Measurements from ENCODE around the gene SF3B2. TPM values are rescaled to one million over a fixed set of nuclear protein-coding genes. Genes with fewer than 3 reads are reported as not detected.
A peak's percentile ranks its signal among the peaks of the same experiment; 100 is the strongest.

The SF3B2 gene
- total RNA-seq, 1 experiment from 2014 or later: 89.0 TPM

GRCh38 chr11:66042227-66042995 lies 9.8 kb upstream of the SF3B2 start:
- no peaks in the 10 kb centered on the region for H3K9me3 ChIP-seq (ENCODE audit: low read length)
- no peak overlapping the region for H3K4me2 ChIP-seq (ENCODE audit: low read depth, low read length, poor library complexity, severe bottlenecking)
- no peaks in the 10 kb centered on the region for H3K9me2 ChIP-seq (replicated peaks; ENCODE audit: insufficient read depth, low read length)
- no peaks in the 10 kb centered on the region for H3K27me3 ChIP-seq (ENCODE audit: low read length)
- H3K36me3 ChIP-seq (ENCODE audit: insufficient read depth, low read length): no peaks in the 10 kb centered on the region
- H3K9ac ChIP-seq (ENCODE audit: low read length): no peak overlapping the region
- H2AFZ ChIP-seq (ENCODE audit: low read length): no peak overlapping the region
- H3K4me1 ChIP-seq (ENCODE audit: low read length): peaks cover 18% of the 10 kb centered on the region
- no peaks in the 10 kb centered on the region for H3K79me2 ChIP-seq (ENCODE audit: low read length)
- no peak for DNase-seq
- H4K20me1 ChIP-seq (ENCODE audit: insufficient read depth, low read depth, low read length): no peaks in the 10 kb centered on the region
- H3K27ac ChIP-seq (ENCODE audit: low read length): no peak overlapping the region
- no peak overlapping the region for H3K4me3 ChIP-seq (ENCODE audit: low read length)

DNA sequence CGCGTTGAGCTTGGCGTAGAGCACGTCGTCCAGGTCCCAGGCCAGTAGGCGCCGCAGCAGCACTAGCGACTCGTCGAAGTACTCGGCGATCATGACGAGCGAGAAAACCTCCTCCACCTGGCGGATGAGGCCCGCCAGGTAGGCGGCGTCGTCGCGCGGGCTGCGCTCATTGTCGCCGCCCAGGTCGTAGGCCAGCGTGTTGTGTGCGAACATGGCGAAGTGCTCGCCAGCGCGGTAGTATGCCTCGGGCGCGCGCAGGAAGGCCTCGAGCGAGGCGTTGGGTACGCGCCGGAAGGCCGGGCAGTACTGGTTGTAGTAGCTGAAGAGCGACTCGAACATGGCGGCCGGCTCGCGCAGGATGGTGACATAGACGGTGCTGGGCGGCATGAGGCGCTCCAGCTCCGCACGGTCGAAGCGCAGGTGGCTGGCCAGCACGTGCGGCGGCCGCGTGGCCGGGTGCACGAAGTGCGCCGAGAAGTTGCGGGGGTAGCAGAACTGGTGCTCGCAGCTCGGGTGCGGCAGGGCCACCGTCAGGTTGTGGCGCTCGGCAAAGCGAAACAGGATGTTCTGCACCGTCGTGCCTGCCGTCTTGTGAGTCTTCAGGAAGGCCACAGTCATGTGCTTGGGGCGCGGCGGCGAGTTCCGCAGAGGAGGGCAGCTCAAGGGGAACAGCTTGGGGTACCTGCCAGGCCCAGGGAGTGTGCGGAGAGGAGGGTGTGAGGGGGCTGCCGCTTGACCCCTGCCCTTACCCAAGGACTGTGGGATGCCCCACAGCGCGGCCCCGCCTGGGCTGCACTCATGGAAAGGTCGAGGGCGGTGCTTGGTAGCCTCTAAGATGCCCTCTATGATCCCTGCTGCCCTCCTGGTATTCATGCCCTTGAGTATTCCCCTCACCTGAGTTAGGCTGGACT lies 8.9 kb upstream of the SF3B2 start:
- H3K27ac ChIP-seq (ENCODE audit: low read length): no peak overlapping the region
- H2AFZ ChIP-seq (ENCODE audit: low read length): no peak overlapping the region
- H3K9ac ChIP-seq (ENCODE audit: low read length): no peak overlapping the region
- no peaks in the 10 kb centered on the region for H3K36me3 ChIP-seq (ENCODE audit: insufficient read depth, low read length)
- H3K4me1 ChIP-seq (ENCODE audit: low read length): peaks cover 21% of the 10 kb centered on the region
- no peaks in the 10 kb centered on the region for H3K9me2 ChIP-seq (replicated peaks; ENCODE audit: insufficient read depth, low read length)
- no peaks in the 10 kb centered on the region for H3K9me3 ChIP-seq (ENCODE audit: low read length)
- H3K4me3 ChIP-seq (ENCODE audit: low read length): no peak overlapping the region
- no peak for DNase-seq
- H3K27me3 ChIP-seq (ENCODE audit: low read length): no peaks in the 10 kb centered on the region
- no peaks in the 10 kb centered on the region for H4K20me1 ChIP-seq (ENCODE audit: insufficient read depth, low read depth, low read length)
- H3K79me2 ChIP-seq (ENCODE audit: low read length): no peaks in the 10 kb centered on the region
- H3K4me2 ChIP-seq (ENCODE audit: low read depth, low read length, poor library complexity, severe bottlenecking): no peak overlapping the region

DNA sequence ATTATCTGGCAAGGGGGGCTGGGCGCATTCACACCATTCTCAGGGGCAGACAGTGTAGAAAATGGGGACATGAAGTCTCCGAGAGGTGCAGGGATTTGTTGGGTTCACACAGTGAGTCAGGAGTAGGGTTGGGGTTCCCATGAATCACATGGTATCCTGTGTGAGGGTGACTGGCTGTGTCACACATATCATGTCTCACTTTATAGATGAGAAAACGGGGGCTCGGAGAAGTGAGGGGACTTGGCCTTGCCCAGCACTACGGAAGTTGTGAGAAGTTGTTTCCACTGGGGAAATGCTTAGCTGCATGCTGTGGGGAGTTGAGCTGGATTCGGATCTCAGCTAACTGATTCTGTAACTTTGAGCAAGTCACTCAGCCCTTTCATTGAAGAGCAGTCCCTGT lies 7.4 kb upstream of the SF3B2 start:
- Histone ChIP-seq H3K9me2 (replicated peaks; ENCODE audit: insufficient read depth, low read length) (no peaks in the 10 kb centered on the region), H3K4me3 (ENCODE audit: low read length) (peak overlapping the region; percentile 59; the same call in 1 of the 2 replicates), H3K27ac (ENCODE audit: low read length) (no peak overlapping the region), H3K79me2 (ENCODE audit: low read length) (no peaks in the 10 kb centered on the region), H3K9ac (ENCODE audit: low read length) (peak overlapping the region; percentile 57), H2AFZ (ENCODE audit: low read length) (peak overlapping the region; percentile 93), H3K9me3 (ENCODE audit: low read length) (no peaks in the 10 kb centered on the region), H3K4me2 (ENCODE audit: low read depth, low read length, poor library complexity, severe bottlenecking) (peak overlapping the region; percentile 62), H3K27me3 (ENCODE audit: low read length) (no peaks in the 10 kb centered on the region), H3K4me1 (ENCODE audit: low read length) (peaks cover 22% of the 10 kb centered on the region), H4K20me1 (ENCODE audit: insufficient read depth, low read depth, low read length) (no peaks in the 10 kb centered on the region), H3K36me3 (ENCODE audit: insufficient read depth, low read length) (no peaks in the 10 kb centered on the region)
- DNase-seq: no peak

GRCh38 chr11:66045177-66045639 lies 7.0 kb upstream of the SF3B2 start:
- H2AFZ ChIP-seq (ENCODE audit: low read length): peak overlapping the region; percentile 93
- H3K9ac ChIP-seq (ENCODE audit: low read length): peak overlapping the region; percentile 57
- peak overlapping the region; percentile 62 for H3K4me2 ChIP-seq (ENCODE audit: low read depth, low read length, poor library complexity, severe bottlenecking)
- no peaks in the 10 kb centered on the region for H3K9me2 ChIP-seq (replicated peaks; ENCODE audit: insufficient read depth, low read length)
- H3K4me3 ChIP-seq (ENCODE audit: low read length): peak overlapping the region; percentile 59; the same call in 1 of the 2 replicates
- no peaks in the 10 kb centered on the region for H4K20me1 ChIP-seq (ENCODE audit: insufficient read depth, low read depth, low read length)
- H3K9me3 ChIP-seq (ENCODE audit: low read length): no peaks in the 10 kb centered on the region
- peaks cover 22% of the 10 kb centered on the region for H3K4me1 ChIP-seq (ENCODE audit: low read length)
- H3K27ac ChIP-seq (ENCODE audit: low read length): no peak overlapping the region
- DNase-seq: peak; percentile 95
- H3K27me3 ChIP-seq (ENCODE audit: low read length): no peaks in the 10 kb centered on the region
- no peaks in the 10 kb centered on the region for H3K79me2 ChIP-seq (ENCODE audit: low read length)
- no peaks in the 10 kb centered on the region for H3K36me3 ChIP-seq (ENCODE audit: insufficient read depth, low read length)

GRCh38 chr11:66046901-66047300 lies 5.3 kb upstream of the SF3B2 start:
- Histone ChIP-seq H4K20me1 (ENCODE audit: insufficient read depth, low read depth, low read length) (no peaks in the 10 kb centered on the region), H3K4me1 (ENCODE audit: low read length) (peaks cover 34% of the 10 kb centered on the region), H3K36me3 (ENCODE audit: insufficient read depth, low read length) (no peaks in the 10 kb centered on the region), H3K9me2 (replicated peaks; ENCODE audit: insufficient read depth, low read length) (no peaks in the 10 kb centered on the region), H3K27ac (ENCODE audit: low read length) (no peak overlapping the region), H3K9me3 (ENCODE audit: low read length) (no peaks in the 10 kb centered on the region), H3K4me2 (ENCODE audit: low read depth, low read length, poor library complexity, severe bottlenecking) (no peak overlapping the region), H3K79me2 (ENCODE audit: low read length) (no peaks in the 10 kb centered on the region), H3K9ac (ENCODE audit: low read length) (no peak overlapping the region), H3K4me3 (ENCODE audit: low read length) (no peak overlapping the region), H3K27me3 (ENCODE audit: low read length) (no peaks in the 10 kb centered on the region), H2AFZ (ENCODE audit: low read length) (no peak overlapping the region)
- DNase-seq: no peak

GRCh38 chr11:66047541-66048365 lies 4.4 kb upstream of the SF3B2 start:
- Histone ChIP-seq H4K20me1 (ENCODE audit: insufficient read depth, low read depth, low read length) (peaks cover 3% of the 10 kb centered on the region; the same call in 1 of the 2 replicates), H3K36me3 (ENCODE audit: insufficient read depth, low read length) (no peaks in the 10 kb centered on the region), H3K9me3 (ENCODE audit: low read length) (no peaks in the 10 kb centered on the region), H3K79me2 (ENCODE audit: low read length) (peaks cover 6% of the 10 kb centered on the region), H3K27ac (ENCODE audit: low read length) (no peak overlapping the region), H3K27me3 (ENCODE audit: low read length) (no peaks in the 10 kb centered on the region), H3K9me2 (replicated peaks; ENCODE audit: insufficient read depth, low read length) (no peaks in the 10 kb centered on the region), H3K4me1 (ENCODE audit: low read length) (peaks cover 34% of the 10 kb centered on the region), H3K4me3 (ENCODE audit: low read length) (no peak overlapping the region), H3K4me2 (ENCODE audit: low read depth, low read length, poor library complexity, severe bottlenecking) (no peak overlapping the region), H2AFZ (ENCODE audit: low read length) (no peak overlapping the region), H3K9ac (ENCODE audit: low read length) (peak overlapping the region; percentile 9; the same call in 1 of the 2 replicates)
- DNase-seq: no peak

DNA sequence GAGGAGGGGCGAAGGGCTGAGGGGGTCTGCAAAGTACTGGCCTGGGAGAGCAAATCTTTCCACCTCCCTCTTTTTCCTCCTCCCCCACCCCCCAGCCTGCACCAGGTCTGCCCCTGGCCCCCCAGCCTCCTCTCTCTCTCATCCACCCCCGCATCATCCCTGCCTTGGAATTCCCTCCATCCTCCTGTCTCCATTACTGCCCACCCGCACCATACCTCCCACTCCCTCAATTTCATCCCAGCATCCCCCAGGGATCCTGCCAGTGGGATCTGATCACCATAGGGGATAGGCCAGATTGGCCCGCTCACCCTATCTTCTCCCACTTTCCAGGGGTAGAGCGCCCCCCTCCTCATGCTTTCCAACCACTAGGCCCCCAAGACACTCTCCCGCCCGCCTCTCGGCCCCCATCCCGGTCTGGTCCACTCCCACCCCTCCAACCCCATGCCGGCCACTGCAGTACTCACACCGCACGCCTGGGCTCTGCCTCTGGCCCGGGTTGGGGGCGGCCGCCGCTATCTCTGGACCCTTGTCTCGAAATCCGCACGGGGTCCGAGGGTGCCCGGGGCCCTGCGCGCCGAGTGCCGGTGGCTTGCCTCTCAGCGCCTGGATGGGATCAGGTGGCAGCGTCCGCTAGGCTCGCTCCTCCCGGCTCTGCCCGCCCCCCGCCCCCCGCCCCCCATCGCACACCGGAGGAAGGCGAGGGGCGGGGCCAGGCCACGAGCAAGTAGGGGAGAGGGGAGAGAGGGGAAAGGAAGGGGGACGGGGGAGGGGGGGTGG lies 3.4 kb upstream of the SF3B2 start, which contains the start of gene GAL3ST3:
Gene GAL3ST3, minus strand, starts transcription at position 615 of the 777 bp plus-strand sequence. CDS start 3,746 bp downstream, outside the sequence.
- H3K9me2 ChIP-seq (replicated peaks; ENCODE audit: insufficient read depth, low read length): no peaks in the 10 kb centered on the region
- no peak for DNase-seq
- no peak within 1 kb of the TSS for H3K27ac ChIP-seq (ENCODE audit: low read length)
- peaks cover 16% of the 10 kb centered on the region for H3K79me2 ChIP-seq (ENCODE audit: low read length)
- H2AFZ ChIP-seq (ENCODE audit: low read length): no peak within 1 kb of the TSS
- no peak within 1 kb of the TSS for H3K4me2 ChIP-seq (ENCODE audit: low read depth, low read length, poor library complexity, severe bottlenecking)
- H4K20me1 ChIP-seq (ENCODE audit: insufficient read depth, low read depth, low read length): peaks cover 9% of the 10 kb centered on the region
- H3K9ac ChIP-seq (ENCODE audit: low read length): peak within 1 kb of the TSS; percentile 9; the same call in 1 of the 2 replicates
- no peak within 1 kb of the TSS for H3K4me3 ChIP-seq (ENCODE audit: low read length)
- H3K27me3 ChIP-seq (ENCODE audit: low read length): no peaks in the 10 kb centered on the region
- H3K36me3 ChIP-seq (ENCODE audit: insufficient read depth, low read length): peaks cover 5% of the 10 kb centered on the region; the same call in 1 of the 2 replicates
- peaks cover 43% of the 10 kb centered on the region for H3K4me1 ChIP-seq (ENCODE audit: low read length)
- H3K9me3 ChIP-seq (ENCODE audit: low read length): no peaks in the 10 kb centered on the region

All from Karpas-422 (cell line).